Stimulated activated CD4-positive, alpha-beta T cell treated with anti-CD3 and anti-CD28 coated beads, Interleukin-12 subunit alpha, Interleukin-12 subunit beta, amount 100 ng/mL, for 4 hours (primary cell): ENCODE results near the gene BZW2.
"Not testable (repeated sequence)": the region's sequence is repeated elsewhere in the genome, so short reads cannot be mapped to it uniquely, and the experiment has no call there.

Experiments
- DNase-seq: peaks from one replicate; pipeline ENCODE4 v3.0.0-alpha.2; 2020

Gene BZW2

GRCh38 chr7:16677978-16678494 is 32.1 kb downstream of the BZW2 start:
- DNase-seq: no peak

DNA sequence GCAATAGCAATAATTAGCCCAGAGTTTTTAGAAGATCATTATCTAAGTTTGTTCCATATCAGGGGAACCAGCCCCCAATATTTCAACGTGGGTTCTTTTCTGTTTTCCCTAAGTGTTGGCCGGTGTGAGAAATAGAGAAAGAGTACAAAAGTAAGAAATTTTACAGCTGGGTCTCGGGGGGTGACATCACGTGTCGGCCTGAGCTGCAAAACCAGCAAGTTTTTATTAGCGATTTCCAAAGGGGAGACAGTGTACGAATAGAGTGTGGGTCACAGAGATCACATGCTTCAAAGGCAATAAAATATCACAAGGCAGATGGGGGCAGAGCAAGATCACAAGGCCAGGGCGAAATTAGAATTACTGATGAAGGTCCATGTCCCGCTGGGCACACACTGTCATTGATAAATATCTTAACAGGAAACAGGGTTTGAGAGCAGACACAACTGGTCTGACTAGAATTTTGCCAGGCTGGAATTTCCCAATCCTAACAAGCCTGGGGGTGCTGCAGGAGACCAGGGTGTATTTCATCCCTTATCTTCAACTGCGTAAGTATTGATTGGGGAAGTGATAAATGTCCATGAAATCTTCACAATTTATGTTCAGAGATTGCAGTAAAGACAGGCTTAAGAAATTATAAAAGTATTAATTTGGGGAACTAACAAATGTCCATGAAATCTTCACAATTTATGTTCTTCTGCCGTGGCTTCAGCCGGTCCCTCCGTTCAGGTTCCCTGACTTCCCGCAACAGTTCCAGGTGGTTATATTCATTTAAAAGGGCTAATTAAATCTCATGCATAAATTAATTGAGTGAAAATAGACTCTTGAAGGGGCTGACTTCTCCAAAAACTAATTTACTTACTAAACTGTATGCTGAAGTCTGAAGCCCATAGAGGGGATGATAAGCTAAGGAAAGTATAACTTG is 32.9 kb downstream of the BZW2 start:
- DNase-seq: not testable (repeated sequence)

GRCh38 chr7:16684935-16685334 is 39.0 kb downstream of the BZW2 start:
- DNase-seq: no peak

- no peak for DNase-seq
Observed at GRCh38 chr7:16685535-16685934, 39.6 kb downstream of the BZW2 start.

DNA sequence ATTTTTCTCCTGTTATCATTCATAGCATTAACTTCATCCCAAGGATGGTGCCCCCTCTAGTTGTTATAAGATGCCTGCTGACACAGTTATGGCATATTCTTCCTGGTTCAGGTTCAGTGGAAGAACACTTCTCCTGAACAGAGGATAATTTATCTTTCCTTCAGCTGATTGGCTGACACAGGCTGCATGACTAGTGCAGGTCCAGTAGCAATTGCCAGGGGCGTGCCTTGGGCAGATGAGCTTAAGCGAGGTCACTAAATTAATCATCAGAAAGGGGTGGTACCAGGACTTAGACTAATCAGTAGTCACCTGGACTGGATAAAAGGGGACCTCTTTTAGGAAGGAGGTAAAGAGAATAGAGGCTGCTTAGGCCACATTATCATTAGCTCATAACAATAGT is 42.3 kb downstream of the BZW2 start:
- DNase-seq: no peak

GRCh38 chr7:16691241-16691640 is 45.3 kb downstream of the BZW2 start:
- DNase-seq: no peak

- DNase-seq: no peak
Observed at GRCh38 chr7:16693601-16694318, 47.8 kb downstream of the BZW2 start.

GRCh38 chr7:16694806-16695205 is 48.8 kb downstream of the BZW2 start:
- no peak for DNase-seq

DNA sequence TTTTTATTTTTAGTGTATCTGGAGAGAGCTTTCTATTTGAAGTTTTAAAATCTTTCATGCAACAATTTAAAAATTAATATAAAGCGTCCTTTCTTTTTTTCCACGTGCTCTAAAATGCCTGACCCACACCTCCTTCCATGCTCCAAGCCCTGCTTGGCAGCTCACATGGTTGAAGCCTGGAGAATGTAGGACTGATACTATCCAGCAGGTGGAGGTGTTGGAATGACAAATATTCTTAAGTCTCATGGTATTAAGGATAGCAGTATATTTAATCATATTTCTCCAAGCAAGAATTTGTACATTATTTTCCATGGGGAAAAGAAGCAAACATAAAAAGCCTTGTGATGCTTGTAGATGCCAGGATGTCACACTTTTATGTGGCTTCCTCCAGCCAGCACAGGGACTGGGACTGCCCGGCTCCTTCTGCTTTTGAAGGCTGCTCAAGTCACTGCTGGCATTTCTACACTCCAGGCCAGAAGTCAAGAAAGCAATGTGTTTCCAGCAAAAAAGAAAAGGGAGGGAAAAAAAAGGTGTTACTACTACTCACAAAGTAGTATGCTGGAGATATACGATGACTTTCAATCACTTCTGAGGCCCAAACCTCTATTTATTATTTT is 49.7 kb downstream of the BZW2 start:
- no peak for DNase-seq

- no peak for DNase-seq
Observed at GRCh38 chr7:16697507-16698199, 51.7 kb downstream of the BZW2 start.

- no peak for DNase-seq
Observed at GRCh38 chr7:16698200-16698905, 52.4 kb downstream of the BZW2 start.

DNA sequence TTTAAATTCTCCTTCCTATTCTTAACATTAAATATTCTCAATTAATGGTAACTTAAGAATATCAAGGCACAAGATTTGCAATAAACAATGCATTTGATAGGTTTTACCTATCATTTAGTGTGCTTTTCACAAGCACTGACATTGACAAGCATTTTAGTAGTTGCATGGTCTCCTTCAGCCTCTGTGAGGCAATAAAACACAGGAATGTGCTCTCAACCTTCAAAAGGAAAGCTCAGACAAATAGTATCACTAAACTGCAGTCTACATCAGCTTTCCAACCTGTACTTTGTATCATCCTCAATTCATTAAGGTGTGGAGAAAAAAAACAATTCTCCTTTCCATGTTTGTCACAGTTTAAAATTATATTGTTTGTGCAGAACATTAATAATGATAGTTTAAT is 56.5 kb downstream of the BZW2 start:
- DNase-seq: no peak

DNA sequence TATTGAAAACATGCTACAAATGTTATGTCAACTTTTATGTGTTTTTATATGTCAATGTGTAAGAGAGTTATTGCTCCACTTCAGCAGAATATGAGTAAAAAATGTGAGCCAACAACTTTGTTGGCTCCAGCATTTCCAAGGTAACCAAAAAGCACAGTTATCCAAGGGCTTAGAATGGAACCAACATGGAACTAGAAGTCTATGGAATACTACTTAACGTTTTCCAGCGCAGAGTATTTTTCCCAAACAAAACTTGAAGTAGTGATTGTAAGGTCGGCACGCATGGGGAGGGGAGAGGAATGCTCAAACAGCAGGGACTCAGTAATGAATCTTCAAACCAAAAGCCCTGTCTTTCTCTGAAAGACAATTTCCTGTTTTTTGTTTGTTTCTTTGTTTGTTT is 62.5 kb downstream of the BZW2 start:
- DNase-seq: no peak

- no peak for DNase-seq
Observed at GRCh38 chr7:16708980-16709379, 63.0 kb downstream of the BZW2 start.

DNA sequence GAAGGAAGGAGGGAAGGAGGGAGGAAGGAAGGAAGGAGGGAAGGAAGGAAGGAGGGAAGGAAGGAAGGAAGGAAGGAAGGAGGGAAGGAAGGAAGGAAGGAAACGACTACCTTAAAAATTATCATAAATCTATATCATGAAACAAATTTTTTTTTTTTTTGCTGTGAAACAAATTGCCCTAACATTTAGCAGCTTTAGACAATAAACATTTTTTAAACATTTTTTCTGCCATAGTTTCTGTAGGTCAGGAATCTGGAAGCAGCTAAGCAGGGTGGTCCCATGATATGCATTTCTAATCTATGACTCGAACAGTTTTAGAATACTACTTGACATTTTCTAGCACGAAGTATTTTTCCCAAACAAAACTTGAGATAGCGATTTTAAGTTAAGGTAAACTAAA is 64.7 kb downstream of the BZW2 start:
- no peak for DNase-seq

DNA sequence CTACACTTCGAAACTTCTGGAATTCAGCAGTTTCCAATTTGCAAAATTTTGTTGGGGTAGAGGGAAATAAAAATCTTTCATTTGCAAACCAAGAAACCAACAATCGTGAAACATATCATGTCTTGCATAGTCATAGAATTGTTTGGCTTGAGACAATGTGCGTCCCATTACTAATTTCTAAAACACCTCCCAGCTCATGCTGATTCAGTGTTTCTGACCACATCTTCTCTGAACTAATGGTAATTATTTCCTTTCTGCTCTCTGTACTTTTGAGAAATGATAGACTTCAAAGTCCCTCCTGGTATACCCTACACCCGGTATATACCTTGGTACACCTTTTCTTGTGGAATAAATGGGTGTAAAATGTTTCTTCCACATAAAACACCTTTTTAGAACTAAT is 65.7 kb downstream of the BZW2 start:
- DNase-seq: no peak

DNA sequence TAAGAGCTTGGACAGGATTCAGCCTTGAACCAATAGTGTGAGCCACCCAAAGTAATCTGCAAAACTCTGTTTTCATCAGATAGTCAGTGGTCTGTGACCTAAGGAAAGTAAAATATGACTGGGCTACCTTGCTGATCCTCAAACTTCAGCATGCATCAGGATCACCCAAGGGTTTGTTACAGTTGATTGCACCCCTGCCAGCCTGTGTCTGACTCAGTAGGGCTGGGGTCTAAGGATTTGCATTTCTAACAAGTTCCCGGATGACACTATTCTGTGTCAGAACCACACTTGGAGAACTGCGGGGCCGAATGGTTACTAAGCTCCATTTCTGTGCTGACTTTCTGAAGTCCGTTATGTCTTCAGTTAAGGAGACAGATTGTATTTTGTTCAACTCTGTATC is 66.9 kb downstream of the BZW2 start:
- no peak for DNase-seq

DNA sequence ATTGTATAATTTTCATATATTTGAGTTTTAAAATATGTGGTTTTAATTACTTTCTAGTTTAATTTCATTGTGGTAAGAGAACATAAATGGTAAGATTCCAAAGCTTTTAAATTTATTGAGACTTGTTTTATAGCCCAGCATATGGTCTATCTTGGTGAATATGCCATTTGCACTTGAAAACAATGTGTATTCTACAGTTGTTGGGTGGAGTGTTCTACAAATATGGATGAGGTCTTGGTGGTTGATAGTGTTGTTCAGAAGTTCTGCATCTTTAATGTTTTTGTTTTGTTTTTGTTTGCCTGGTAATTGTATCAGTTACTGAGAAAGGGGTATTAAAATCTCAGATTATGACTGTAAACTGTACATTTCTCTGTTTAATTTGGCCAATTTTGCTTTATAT is 69.9 kb downstream of the BZW2 start:
- DNase-seq: no peak

- DNase-seq: no peak
Observed at GRCh38 chr7:16718111-16718656, 72.2 kb downstream of the BZW2 start.

- DNase-seq: no peak
Observed at GRCh38 chr7:16719699-16720098, 73.7 kb downstream of the BZW2 start.

DNA sequence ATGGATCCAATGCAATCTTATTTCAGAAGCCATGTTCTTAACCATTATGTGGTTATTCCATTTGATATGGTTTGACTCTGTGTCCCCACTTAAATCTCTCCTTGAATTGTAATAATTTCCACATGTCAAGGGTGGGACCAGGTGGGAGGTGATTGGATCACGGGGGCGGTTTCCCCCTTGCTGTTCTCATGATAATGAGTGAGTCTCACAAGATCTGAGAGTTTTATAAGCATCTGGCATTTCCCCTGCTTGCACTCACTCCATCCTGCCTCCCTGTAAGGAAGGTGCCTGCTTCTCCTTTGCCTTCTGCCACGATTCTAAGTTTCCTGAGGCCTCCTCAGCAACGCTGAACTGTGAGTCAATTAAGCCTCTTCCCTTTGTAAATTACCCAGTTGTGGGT is 75.6 kb downstream of the BZW2 start:
- DNase-seq: peak; percentile 8

DNA sequence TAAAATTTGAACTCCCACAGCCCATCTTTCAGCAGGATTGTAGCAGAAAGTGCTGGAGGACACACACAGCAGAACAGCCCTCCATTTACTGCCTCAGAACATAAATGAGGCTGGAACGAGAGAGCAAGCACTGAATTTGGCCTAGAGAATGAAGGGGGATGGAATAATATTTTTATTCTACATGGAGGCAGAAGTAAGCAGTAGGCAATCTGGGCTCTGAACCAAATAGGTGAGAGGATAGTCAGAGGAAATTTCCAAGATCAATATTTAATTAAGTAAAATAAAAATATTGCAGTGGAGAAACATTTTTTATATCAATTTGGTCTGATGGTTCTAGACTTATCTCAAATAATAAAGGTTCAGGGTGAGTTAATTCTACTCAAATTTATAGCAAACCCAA is 78.4 kb downstream of the BZW2 start:
- DNase-seq: no peak
